K562 (cell line): ENCODE data around the gene TSPAN18. TPM values are rescaled to one million over a fixed set of nuclear protein-coding genes. Genes with fewer than 3 reads are reported as not detected.

Source experiments
- ATAC-seq: fragments of 200-7000 bp; cut with Tn5 transposase; 3 replicates; pipeline ENCODE4 v1.9.1; 2020; ENCODE audit warnings: moderate library complexity
- BruUV-seq: library from RNA; stranded (reverse); fragments of 400-500 nt; replicated peaks from 2 replicates; lab custom pipeline; 2021; lab: Mats Ljungman, UMichigan
- CTCF ChIA-PET: fragments of 300-600 bp; formaldehyde crosslinking; extraction: SDS; loops from one replicate; lab custom pipeline; 2021; ENCODE audit warnings: low intra/inter-chr PET ratio; lab: Yijun Ruan, JAX
- POLR2A ChIA-PET: fragments of 300-600, 350-650 bp; sonication (Branson Sonifier 250); formaldehyde crosslinking; extraction: SDS; loops from one replicate; lab custom pipeline; 2021; ENCODE audit warnings: antibody characterized with exemption, inconsistent platforms; lab: Yijun Ruan, JAX
- DNase-seq, 4 experiments: peaks; one replicate each; pipeline versions ENCODE4 v3.0.0 to v3.0.0-alpha.2; 2011 to 2018; ENCODE audit warnings: low spot score in 3 of 4, mixed read lengths in 3 of 4; ENCODE audit errors: extremely low read depth in 1 of 4
- FAIRE-seq: peaks from 2 replicates; lab custom pipeline; 2011; peaks lifted over from hg19 to GRCh38; lab: Jason Lieb, UNC
- H2AFZ ChIP-seq: 2 replicates; pipeline ENCODE4 v1.6.0; 2011; ENCODE audit warnings: low read depth, low read length, control low read depth, inconsistent platforms
- H3K27ac ChIP-seq: fragments of 200-600 bp; 3 replicates; pipeline ENCODE4 v1.8.0; 2011; ENCODE audit warnings: low read depth, mild to moderate bottlenecking, control low read depth, inconsistent platforms, low read length, moderate library complexity, mixed read lengths; ENCODE audit errors: extremely low read depth
- H3K27me3 ChIP-seq, 2 experiments: fragments of 300-600 bp in 1 of 2; 2 replicates in 1 of 2; 3 replicates in 1 of 2; pipeline versions ENCODE4 v1.6.0 to v1.8.0; 2011; ENCODE audit warnings: inconsistent platforms in 2 of 2, low read length in 2 of 2, mild to moderate bottlenecking in 1 of 2, mixed read lengths in 1 of 2, moderate library complexity in 1 of 2; ENCODE audit not compliant: control insufficient read depth in 2 of 2, insufficient read depth in 2 of 2
- H3K36me3 ChIP-seq: fragments of 300-600 bp; 3 replicates; pipeline ENCODE4 v1.8.0; 2011; ENCODE audit warnings: mild to moderate bottlenecking, low read length, inconsistent platforms; ENCODE audit not compliant: control insufficient read depth, insufficient read depth
- H3K4me1 ChIP-seq, 2 experiments: fragments of 200-600 bp in 1 of 2; replicated peaks in 1 of 2; 2 replicates in 1 of 2; 3 replicates in 1 of 2; pipeline versions ENCODE4 v1.5.1 to v1.8.0; 2011; ENCODE audit warnings: inconsistent platforms in 2 of 2, low read length in 2 of 2, mild to moderate bottlenecking in 1 of 2, mixed read lengths in 1 of 2, moderate library complexity in 1 of 2; ENCODE audit not compliant: control insufficient read depth in 2 of 2, insufficient read depth in 2 of 2
- H3K4me2 ChIP-seq: 2 replicates; pipeline ENCODE4 v1.6.1; 2011; ENCODE audit warnings: low read length, control low read depth, inconsistent platforms, mixed read lengths; ENCODE audit not compliant: insufficient read depth
- H3K4me3 ChIP-seq: fragments of 200-600 bp; sonication (generic), shearing (Covaris generic); 2 replicates; pipeline ENCODE4 v1.5.1; 2016; ENCODE audit warnings: control low read depth, inconsistent platforms
- H3K79me2 ChIP-seq: fragments of 200-600 bp; 3 replicates; pipeline ENCODE4 v1.8.0; 2011; ENCODE audit warnings: low read length, inconsistent platforms; ENCODE audit not compliant: control insufficient read depth, insufficient read depth
- H3K9ac ChIP-seq, 2 experiments: 2 replicates each; pipeline versions ENCODE4 v1.6.0 to v1.6.1; 2011; ENCODE audit warnings: low read depth in 2 of 2, low read length in 2 of 2, control low read depth in 1 of 2, inconsistent platforms in 1 of 2, mild to moderate bottlenecking in 1 of 2, mixed read lengths in 1 of 2; ENCODE audit not compliant: insufficient read depth in 1 of 2
- H3K9me1 ChIP-seq: one replicate; pipeline ENCODE4 v1.6.0; 2011; ENCODE audit warnings: inconsistent platforms, mild to moderate bottlenecking, low read length, moderate library complexity; ENCODE audit not compliant: control insufficient read depth, insufficient read depth
- H3K9me3 ChIP-seq: replicated peaks from 2 replicates; pipeline ENCODE4 v1.5.1; 2011; ENCODE audit warnings: low read depth, low read length, inconsistent platforms; ENCODE audit not compliant: control insufficient read depth, insufficient read depth
- H4K20me1 ChIP-seq: replicated peaks from 2 replicates; pipeline ENCODE4 v1.6.1; 2011; ENCODE audit warnings: low read length, inconsistent platforms, mixed read lengths; ENCODE audit not compliant: control insufficient read depth, insufficient read depth
- KDM1A ChIP-seq, 2 experiments: fragments of 450-650 bp; IDR thresholded peaks; 2 replicates each; pipeline ENCODE4 v1.6.1; 2016; ENCODE audit warnings: mild to moderate bottlenecking in 2 of 2
- NFYB ChIP-seq: IDR thresholded peaks from 2 replicates; pipeline ENCODE4 v1.6.1; 2011; ENCODE audit warnings: mild to moderate bottlenecking, moderate library complexity; ENCODE audit not compliant: insufficient read length; ENCODE audit errors: extremely low read depth
- RBM25 ChIP-seq: fragments of 200-400 bp; formaldehyde crosslinking; IDR thresholded peaks from 2 replicates; pipeline ENCODE4 v1.6.1; 2018; ENCODE audit warnings: low read length, low read depth, moderate library complexity; ENCODE audit not compliant: severe bottlenecking
- RHOXF2B ChIP-seq: fragments of 250-450 bp; sonication (Bioruptor Pico); conservative IDR thresholded peaks from 2 replicates; pipeline ENCODE4 v1.5.1; 2021
- USF1 ChIP-seq: sonication (generic); formaldehyde crosslinking; IDR thresholded peaks from 2 replicates; pipeline ENCODE4 v1.9.0; 2022; ENCODE audit warnings: mild to moderate bottlenecking, missing genetic modification reagents
- WGBS: fragments of 100-300 bp; shearing (Covaris generic); methylation state at CpG from one replicate; pipeline ENCODE4 v1.1.6; 2016; ENCODE audit warnings: low coverage, mixed read lengths; ENCODE audit not compliant: insufficient coverage; ENCODE audit errors: missing lambda C conversion rate; 5-methylcytosine and 5-hydroxymethylcytosine counted together
- in situ Hi-C: fragments of 300-500 bp; cut with MboI; formaldehyde crosslinking; loops from 4 replicates; pipeline ENCODE4 v1.15.0; 2018; ENCODE audit warnings: inconsistent platforms, mixed read lengths
- intact Hi-C: fragments of 100-400 bp; cut with micrococcal nuclease; formaldehyde crosslinking; loops from 2 replicates; pipeline ENCODE4 v1.14.2; 2022
- polyA plus RNA-seq, 8 experiments: library from polyadenylated mRNA; depleted of rRNA in 4 of 8; stranded (reverse) in 5 of 8; unstranded in 3 of 8; fragments of >200 nt; fragmentation: Nextera tagmentation in 2 of 8; fragmentation: Illumina TruSeq in 1 of 8; extraction: Ambion mirVana in 2 of 8; extraction: Trizol in 1 of 8; gene quantifications; 2 replicates each; pipeline versions ENCODE4 v1.2.1 to v1.2.3, GENCODE V29; 2011 to 2014; ENCODE audit warnings: inconsistent platforms in 1 of 8, missing spikeins in 1 of 8
- total RNA-seq, 7 experiments: library from RNA; depleted of rRNA in 6 of 7; stranded (reverse); fragments of >200 nt in 6 of 7; fragmentation: Illumina TruSeq in 2 of 7; extraction: Trizol in 2 of 7; gene quantifications; 2 replicates each; pipeline versions ENCODE4 v1.2.1 to v1.2.3, GENCODE V29; 2011 to 2021; ENCODE audit warnings: low replicate concordance in 1 of 7

The TSPAN18 gene
- total and polyA plus RNA-seq, 9 of the 15 experiments (the other 6 are each of a cell fraction or from before 2014, with no cell fraction given), result 0.17 to 0.35 (median 0.22) TPM; not detected in 4

GRCh38 chr11:44979543-44980399 lies 253.0 kb downstream of the TSPAN18 start:
- Histone ChIP-seq H3K27me3 (peaks cover 0 to 48% of the 10 kb centered on the region in 2 experiments; a peak in 3 of 5 replicates), H2AFZ (no peak overlapping the region), H3K36me3 (no peaks in the 10 kb centered on the region), H3K4me2 (no peak overlapping the region), H3K27ac (no peak overlapping the region), H3K79me2 (no peaks in the 10 kb centered on the region), H3K4me1 (no peaks in the 10 kb centered on the region), H4K20me1 (0 out of 2 replicates have a peak, but pooled peaks cover 4% of the 10 kb centered on the region), H3K9me3 (no peaks in the 10 kb centered on the region), H3K9me1 (no peaks in the 10 kb centered on the region), H3K4me3 (no peak overlapping the region), H3K9ac (no peak overlapping the region)
- FAIRE-seq (no peak), ATAC-seq (no peak), DNase-seq (no peak)
- intact Hi-C loops, result loop anchor here (5.0 kb wide), 1 partner anchor 42 kb away; no protein-coding TSS in a partner anchor
- 1% methylated on average over 22 of the region's 24 CpGs for WGBS
- POLR2A ChIA-PET, result interaction anchor here (0.6 to 1.0 kb wide), 4 partner anchors 13 to 236 kb away, joined by 3 to 5 read pairs (median 4); no protein-coding TSS in a partner anchor
- BruUV-seq, result no TSS peak
- CTCF ChIA-PET, result no interaction called here
- in situ Hi-C loops, result no loop called here
- TF ChIP-seq KDM1A (IDR thresholded peaks at IDR 0.05), result peak in 1 of 2 experiments; percentile 22; a peak in 1 of 4 replicates
- no peak for TF ChIP-seq NFYB
- TF ChIP-seq USF1 (CRISPR knock-in tag), result 0 out of 2 replicates have a peak, but pooled peaks have one; percentile 11
- TF ChIP-seq RHOXF2B (CRISPR knock-in tag), result no peak
- peak; percentile 66 for TF ChIP-seq RBM25
